Fibroblast of lung (primary cell): Measurements from ENCODE around the gene RABL2A.

Experiments
- CTCF ChIP-seq, 2 donors: IDR thresholded peaks in 1 of 2; conservative IDR thresholded peaks in 1 of 2; 1 replicate in 1 of 2; 2 replicates in 1 of 2; pipeline ENCODE4 v1.5.1; 2011 to 2012; ENCODE audit warnings: low read length in 2 of 2, control low read depth in 1 of 2, inconsistent platforms in 1 of 2, low read depth in 1 of 2, mild to moderate bottlenecking in 1 of 2
- EZH2 ChIP-seq: IDR thresholded peaks from 2 replicates; pipeline ENCODE4 v1.5.1; 2012; ENCODE audit warnings: low read length, control low read depth, mild to moderate bottlenecking; ENCODE audit errors: missing control alignments

GRCh38 chr2:113686537-113686936, 59.5 kb downstream of the RABL2A start:
- TF ChIP-seq CTCF (conservative IDR thresholded peaks at IDR 0.05 in 1 of 2, IDR thresholded peaks at IDR 0.05 in 1 of 2; ENCODE audit: low read depth in 1 of 2, low read length in 2 of 2), result no peak
- no peak for TF ChIP-seq EZH2
